Measurements from ENCODE around the gene BATF. TPM values are rescaled to one million over a fixed set of nuclear protein-coding genes. Genes with fewer than 3 reads are reported as not detected.
"Not testable (repeated sequence)": the region's sequence is repeated elsewhere in the genome, so short reads cannot be mapped to it uniquely, and the experiment has no call there.

The BATF gene, protein sequence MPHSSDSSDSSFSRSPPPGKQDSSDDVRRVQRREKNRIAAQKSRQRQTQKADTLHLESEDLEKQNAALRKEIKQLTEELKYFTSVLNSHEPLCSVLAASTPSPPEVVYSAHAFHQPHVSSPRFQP
- total RNA-seq: 5.7 and 6.2 TPM in 2 replicates

DNA sequence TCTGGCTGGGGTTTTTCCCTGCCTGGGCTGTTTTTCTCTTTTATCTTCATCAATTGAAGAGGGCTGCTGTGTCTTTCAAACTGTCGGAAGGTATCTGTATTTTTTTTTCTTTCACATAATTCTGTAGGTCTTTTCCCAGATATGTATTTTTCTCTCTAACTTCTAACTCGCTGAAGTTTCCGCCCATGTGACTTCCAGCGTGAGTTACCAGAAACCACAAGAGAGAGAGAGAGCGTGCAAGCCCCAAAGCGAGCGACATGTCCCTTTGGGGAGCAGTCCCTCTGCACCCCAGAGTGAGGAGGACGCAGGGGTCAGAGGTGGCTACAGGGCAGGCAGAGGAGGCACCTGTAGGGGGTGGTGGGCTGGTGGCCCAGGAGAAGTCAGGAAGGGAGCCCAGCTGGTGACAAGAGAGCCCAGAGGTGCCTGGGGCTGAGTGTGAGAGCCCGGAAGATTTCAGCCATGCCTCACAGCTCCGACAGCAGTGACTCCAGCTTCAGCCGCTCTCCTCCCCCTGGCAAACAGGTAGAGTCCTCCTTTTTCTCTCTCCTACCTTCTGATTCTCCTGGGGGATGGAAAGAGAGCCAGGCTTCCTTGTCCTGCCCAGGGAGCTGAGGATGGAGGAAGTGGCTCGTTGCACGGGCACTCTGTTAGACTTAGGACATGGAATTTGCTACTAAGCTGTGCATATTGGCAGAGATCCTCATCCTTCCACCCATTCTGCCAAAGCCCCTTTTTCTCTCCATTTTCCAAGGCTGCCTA lies at the start of gene BATF:
BATF (plus strand) TSS at position 246 of the 759 bp plus-strand sequence; CDS start at position 460, 214 bp downstream.
- DNase-seq (ENCODE audit: low read depth in 2 of 2): no peak

DNA sequence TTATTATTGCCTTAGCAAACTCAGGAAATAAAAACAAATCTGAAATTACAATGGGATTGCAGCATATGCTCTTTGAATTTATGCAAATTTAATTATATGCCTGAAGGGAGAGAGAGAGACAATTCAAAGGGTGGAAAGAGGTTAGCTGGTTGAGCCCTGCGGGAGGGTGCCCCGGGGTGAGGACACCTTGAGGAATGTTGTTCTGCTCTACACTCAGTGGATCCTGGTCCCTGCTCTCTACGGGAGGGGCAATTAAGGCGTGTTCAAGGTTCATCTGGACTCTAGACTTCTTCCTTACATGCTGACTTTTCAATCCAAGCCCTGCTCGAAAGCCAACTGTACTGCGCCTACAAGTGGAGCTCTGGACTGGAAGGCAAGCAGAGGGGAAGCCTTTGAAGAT lies 48.1 kb upstream of the BATF start:
- not testable (repeated sequence) for DNase-seq (ENCODE audit: low read depth in 2 of 2)

DNA sequence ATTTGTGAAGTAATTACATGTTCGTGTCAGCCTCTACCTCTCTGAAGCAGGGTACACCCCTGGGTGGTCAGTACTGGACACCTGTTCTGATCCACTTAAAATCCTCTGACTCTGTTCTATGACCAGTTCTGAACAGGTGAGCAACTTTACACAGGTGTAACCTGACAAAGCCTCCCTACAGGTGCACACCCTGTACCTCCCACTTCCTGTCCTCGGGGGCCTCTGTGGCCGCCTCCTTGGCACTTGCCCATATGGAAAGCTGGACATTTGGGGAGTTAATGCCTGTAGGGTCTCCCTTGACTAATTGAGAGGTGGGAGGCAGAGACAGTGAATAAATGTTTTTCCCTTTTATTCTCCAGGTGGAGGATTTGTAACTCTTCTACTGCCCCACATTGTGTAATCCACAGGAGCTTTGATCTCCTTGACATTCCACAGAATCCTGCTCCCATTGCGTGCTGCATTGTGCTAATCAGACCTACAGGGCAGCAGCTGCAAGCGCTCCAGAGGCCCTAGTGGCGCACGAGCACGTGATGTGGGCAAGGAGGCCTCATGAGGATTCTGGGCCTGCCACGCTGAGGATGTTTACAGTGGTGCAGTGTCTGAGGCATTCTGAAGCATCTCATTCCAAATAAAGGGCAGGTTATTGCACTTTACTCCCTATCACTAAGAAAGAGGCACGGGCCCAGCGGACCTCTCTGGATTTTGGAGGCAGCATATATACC lies 45.8 kb upstream of the BATF start:
- no peak for DNase-seq (ENCODE audit: low read depth in 2 of 2)

DNA sequence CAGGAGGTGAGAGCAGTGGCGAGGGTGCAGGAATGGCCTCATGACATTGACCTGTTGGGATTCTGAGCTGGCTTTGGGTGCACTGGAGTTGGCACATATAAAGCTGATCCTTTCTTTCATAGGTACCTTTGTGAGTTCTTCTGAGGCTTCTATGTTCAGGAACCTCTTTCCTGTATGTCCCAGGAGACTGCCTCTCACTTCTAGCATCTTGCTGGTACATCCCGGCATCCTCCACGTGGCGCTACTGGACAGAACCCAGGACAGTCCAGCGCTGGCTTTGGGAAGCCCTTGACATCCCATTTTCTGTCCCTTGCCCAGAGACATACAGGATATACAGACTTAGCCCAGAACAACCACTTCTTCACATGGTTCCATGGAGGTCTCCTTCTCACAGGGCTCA lies 44.4 kb upstream of the BATF start:
- no peak for DNase-seq (ENCODE audit: low read depth in 2 of 2)

DNA sequence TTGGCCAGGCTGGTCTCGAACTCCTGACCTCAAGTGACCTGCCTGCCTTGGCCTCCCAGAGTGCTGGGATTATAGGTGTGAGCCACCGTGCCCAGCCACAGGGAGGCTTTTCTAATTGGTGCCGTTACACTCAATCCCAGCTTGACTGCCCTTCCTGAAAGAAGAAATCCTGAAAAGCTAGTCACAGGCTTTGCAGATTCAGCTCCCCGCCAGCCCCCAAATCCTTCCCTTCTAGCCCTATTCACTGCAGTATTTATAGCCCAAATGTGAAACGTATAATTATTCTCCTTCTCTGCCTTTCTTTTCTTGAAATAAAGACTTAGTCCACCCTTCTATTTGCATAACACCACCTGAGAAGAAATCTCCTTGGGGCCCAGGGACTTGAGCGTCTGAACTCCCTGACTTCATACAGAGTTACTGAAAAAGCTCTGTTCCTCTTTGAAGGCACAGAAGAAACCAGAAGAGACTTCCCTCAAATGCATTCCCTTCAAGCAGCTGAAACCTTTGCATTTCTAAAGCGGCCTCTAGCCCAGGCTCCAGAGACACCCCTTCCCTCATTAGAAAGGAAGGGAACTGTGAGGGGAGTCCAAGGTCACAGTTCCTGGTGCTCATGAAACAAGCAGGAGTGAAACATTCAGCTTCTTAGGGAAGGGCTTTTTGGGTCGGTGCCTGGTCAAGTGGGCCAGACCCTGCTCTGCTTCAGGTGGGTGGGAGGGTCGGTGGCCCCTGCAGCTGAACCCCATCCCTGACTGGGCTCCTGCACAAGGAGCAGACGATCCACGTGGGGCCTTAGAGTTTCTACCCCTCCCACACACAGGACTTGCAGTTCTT lies 42.3 kb upstream of the BATF start:
- no peak for DNase-seq (ENCODE audit: low read depth in 2 of 2)

DNA sequence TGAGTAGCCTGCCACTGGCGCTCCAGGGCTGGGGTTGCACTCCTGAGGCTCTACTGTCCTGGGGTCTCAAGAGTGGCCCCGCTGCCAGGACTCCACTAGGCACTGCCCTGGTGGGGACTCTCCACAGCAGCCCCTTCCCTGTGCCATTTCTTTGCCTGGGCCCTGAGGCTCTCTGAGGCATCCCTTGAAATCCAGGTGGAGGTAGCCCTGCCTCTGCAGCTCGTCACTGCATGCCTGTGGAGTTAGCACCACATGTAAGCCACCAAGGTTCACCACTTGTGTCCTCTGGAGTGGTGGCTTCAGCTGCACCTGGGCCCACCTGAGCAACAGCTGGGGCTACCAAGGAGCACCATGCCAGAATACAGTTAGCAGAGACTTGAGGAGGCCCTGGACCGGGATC lies 39.9 kb upstream of the BATF start:
- no peak for DNase-seq (ENCODE audit: low read depth in 2 of 2)

DNA sequence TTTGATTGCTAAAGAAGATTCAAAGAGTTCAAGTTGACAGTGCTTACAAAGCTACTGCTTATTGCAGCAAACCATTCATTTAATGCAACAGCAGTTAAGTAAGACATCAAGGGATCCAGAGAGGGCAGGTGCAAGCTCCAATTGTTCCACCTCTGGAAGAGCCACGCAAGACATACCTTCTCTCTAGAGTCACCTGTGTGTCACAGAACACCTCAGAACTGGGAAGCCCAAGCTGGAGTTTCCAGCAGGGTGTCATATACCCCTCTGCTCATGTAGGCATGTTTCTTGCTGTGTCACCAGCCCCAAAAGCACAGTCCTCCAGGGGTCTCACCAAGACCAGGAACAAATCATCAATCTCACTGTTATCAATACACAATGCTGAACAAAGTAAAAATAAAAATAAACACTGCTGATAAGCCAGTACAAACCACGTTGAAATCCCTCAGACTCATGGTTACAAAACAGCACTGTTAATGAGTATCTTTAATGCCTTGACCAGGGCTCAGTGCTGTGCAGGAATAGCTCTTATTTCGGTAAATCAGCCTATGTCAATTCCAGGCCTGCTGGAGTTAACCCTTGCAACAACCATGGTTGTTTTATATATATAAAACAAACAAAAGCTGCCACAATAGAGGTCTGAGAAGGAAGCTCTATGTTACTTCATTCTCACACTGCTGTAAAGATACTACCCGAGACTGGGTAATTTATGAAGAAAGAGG lies 37.4 kb upstream of the BATF start:
- DNase-seq (ENCODE audit: low read depth in 2 of 2): no peak

DNA sequence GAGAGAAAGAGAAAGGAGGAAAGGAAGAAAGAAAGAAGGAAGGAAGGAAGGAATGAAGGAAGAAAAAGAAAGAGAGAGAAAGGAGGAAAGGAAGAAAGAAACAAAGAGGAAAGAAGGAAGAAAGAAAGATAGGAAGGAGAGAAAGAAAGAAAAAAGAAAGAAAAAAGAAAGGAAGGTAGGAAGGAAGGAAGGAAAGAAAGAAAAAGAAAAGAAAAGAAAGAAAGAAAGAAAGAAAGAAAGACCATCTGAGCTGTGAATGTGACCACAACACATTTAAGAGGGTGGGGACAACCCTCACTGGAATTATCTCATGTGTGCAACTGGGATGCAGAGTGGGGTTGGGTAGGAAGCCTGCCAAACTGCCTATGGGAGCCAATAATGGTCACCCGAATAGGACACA lies 36.0 kb upstream of the BATF start:
- DNase-seq (ENCODE audit: low read depth in 2 of 2): no peak

DNA sequence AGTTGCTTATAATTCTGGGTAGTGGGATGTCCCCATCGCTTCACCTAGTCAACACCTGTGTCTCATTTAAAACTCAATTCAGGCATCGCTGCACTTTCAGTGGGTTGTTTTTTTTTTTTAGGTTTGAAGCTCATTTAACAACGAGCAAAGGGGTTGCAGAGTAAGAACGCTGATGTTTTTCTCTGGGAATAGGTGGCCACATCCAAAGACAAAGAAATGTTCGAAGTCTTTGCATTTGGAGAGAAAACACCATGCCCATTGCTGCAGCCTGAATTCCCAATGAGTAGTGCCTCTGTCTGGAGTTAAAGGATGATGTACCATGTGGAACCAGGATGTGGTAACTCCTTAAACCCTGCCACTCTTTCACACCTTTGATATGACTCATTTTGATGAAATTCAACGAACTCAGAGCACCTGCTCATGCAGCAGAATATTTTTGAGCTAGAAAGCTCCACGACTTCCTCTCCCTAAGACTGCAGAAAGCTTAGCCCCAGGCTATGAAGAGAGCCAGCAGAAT lies 35.1 kb upstream of the BATF start:
- no peak for DNase-seq (ENCODE audit: low read depth in 2 of 2)

DNA sequence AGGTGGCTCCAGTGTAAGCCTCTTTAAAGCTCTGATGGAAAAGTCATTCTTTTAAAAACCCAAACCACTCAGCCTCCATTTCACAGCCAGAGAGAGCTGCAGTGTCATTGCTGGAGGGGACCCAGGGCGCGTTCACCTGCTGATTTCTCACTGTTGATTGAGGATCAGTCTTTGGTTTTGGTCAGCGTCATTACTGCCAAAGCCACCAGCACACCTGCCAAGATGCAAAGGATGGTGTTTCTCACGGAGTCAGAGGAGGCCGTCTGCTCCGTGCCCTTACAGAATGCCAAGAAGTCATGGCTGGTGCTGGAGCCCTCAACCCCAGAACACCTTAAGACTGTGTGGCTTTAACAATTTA lies 32.8 kb upstream of the BATF start:
- DNase-seq (ENCODE audit: low read depth in 2 of 2): no peak

DNA sequence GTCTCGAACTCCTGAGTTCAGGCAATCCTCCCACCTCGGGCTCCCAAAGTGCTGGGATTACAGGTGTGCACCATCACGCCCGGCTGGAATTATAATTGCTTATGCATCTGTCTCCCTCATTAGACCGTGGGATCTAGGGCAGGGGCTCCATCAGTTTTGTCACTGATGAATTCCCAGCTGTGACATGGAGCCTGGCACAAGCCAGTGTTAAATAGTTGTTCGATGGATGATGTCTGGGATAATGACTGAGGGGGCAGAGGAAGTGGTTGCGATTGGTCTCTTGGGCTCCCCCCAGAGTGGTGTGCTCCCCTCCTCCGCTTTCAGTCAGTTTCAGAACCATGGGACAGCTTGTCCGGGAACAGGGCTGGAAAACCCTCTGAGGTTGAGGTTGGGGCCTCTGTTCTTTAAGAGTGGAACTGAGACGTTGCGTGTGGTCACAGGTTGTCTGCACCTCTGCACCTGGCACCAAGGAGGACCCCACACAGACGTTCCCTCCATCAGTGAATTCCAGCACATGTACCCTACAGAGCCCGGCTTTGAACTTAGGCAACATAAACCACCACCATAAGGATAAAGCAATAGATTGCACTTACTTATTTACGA lies 30.8 kb upstream of the BATF start:
- DNase-seq (ENCODE audit: low read depth in 2 of 2): no peak

DNA sequence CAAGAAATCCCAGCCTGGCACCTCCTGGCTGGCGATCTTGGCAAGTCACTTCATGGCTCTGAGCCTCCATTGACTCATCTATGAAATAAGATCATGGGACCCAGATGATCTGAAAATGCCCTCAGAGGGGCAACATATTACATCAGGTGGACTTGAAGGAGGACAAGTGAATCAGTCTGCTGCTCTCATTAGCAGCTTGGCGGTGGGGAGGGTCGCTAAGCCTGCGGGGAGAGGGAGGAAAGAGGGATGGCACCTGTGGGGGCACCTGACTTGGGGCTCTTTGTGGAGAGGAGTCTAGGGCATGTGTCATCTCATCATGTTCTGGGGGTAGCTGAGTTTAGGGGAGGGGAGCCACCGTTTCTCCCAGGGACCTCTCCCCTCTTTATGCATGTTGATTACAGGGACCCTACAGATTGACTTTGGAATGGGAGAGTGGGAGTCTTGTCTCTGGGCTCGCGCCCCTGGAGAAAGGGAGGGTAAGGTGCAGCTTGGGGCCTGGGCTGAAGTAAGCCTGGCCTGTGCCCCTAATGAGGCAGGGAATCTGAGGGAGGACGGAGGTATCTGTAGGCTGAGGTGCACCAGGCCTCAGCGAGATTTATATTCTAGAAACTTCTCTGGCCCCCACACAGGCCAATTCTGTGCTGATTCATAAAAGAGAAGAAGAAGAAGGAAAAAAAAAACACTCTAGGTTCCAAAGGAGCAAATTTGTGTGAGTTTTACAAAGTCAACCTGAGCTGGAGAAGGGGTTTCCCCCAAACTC lies 29.3 kb upstream of the BATF start:
- DNase-seq (ENCODE audit: low read depth in 2 of 2): no peak

DNA sequence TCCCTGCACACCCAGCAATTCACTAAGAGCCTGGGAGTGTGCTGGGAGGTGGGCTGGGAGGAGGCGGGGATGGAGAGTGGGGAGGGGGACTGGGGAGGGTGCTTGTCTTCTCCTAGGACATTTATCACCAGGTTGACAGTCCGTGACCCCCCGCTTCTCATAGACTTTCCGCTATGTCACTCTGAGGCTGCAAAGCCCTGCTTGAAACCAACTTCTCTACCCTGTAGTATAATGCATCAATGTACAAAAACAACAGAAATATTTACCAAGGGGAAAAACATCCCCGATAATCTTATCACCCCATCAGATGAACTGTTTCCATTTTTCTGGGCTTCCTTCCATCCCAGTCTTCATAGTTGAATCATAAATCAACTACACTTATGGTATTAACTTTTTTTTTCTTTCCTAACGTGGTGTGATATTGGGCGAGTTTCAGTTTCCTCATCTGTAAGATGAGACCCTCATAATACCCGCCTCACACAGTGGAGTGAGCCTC lies 28.6 kb upstream of the BATF start:
- no peak for DNase-seq (ENCODE audit: low read depth in 2 of 2)

DNA sequence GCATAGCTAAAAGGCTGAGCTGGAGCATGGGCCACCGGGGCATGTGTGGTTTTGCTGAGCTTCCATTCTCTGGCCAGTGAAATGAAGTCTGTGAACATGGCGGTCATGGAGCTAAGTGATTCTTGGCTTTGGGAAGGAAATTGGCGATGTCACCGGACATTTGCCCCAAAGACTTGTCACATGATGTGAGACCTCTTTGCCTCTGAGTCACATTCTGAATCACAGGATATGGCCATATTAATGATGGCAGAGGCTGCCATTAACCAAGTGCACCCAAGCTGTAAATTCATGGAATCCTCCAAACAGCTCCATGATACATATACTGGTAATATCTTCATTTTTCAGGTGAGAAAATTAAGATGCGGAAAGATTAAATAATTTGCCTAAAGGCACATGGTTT lies 27.4 kb upstream of the BATF start:
- peak in 1 of 2 donors; percentile 21 for DNase-seq (ENCODE audit: low read depth in 2 of 2)

DNA sequence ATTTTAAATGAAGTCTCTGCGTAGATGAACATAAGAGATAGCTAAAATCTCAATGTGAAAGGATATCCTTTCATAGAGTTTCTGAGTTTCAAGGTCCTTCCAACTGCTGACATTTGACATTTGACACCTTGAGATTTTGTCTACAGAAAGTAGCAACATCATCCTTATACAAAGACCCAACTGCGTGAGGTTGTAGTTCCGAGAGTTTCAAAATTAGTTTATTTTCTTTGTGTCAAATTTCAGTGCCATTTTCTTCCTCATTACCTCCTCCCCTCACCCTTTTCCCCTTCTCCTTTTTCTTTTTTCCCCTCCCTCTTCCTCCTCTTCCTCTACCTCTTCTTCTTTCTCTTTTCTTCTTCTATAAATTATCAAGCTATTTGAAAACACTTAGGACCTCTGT lies 26.9 kb upstream of the BATF start:
- DNase-seq (ENCODE audit: low read depth in 2 of 2): no peak

DNA sequence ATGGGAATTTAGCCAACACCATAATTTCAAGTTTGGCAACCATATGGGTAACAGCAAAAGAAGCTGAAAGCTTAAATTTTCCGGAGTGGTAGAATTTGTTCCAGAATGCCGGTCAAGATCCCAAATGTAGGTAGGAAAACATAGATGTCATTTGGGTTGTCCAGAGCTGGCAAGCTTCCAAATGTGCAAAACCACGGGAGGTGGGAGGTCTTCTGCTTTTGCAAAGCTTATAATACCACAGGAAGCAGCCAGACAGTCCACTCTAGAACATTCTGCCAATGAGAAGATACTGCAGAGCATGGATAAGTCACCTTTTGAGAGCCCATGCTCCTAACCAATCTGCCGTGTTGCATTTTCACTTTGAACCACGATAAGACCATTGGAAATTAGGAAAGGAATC lies 26.4 kb upstream of the BATF start:
- DNase-seq (ENCODE audit: low read depth in 2 of 2): peak in 1 of 2 donors; percentile 27

DNA sequence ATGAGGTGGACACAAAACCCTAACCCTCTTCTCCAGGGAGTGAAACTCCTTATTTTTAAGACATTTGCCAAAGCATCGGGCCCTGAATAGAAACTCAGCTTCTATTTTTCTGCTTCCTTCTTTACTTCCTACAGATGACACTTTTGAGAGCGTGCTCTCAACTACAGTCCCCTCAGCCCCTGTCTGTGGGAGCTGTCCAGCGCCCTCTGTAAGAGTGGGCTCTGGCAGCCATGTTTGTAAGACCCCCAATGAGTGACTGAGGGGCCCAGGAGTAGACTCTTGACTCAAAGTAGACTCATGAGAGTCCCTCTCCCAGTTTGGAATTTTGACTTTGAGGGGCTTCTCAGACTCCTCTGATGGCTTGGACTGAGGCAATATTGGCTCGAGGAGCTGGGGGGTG lies 25.5 kb upstream of the BATF start:
- no peak for DNase-seq (ENCODE audit: low read depth in 2 of 2)

DNA sequence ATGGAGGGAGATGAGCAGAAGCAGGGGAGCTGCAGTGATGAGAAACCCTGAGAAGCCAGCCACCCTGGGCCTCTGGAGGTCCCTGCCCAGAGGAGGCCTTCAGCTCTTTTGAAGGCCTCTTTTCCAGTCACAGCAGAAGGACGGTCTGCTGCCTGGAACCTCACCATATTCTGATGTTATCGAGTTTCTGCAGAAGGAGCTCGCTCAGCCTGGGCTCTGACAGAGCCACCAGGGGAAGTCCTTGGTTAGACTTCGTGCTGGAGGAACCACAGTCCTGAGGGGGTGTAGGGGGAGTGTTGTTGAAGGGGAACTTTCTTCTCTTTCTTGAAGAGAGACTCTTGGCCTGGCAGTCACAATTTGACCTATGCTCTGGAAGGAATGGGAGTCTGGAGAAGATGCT lies 25.1 kb upstream of the BATF start:
- no peak for DNase-seq (ENCODE audit: low read depth in 2 of 2)

DNA sequence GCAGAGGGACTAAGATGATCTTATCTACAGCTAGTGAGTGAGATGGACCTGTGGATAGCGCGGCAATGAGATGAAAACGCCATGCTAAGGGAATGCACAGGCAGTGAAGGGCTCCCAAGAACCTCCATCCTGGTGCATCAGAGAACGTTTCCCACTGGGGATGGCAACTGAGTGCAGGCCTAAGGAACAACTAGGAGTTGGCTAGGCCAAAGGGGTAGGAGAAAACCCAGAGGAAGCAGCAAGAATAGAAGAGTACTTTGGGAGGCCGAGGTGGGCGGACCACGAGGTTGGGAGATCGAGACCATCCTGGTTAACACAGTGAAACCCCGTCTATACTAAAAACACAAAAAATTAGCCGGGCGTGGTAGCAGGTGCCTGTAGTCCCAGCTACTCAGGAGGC lies 24.6 kb upstream of the BATF start:
- DNase-seq (ENCODE audit: low read depth in 2 of 2): no peak

All from dermis microvascular lymphatic vessel endothelial cell (primary cell).